GM23248 (cell line): ENCODE results near the gene HP.

Source experiments
- EZH2 ChIP-seq: fragments of 200-600 bp; sonication (generic); IDR thresholded peaks from 2 replicates; pipeline ENCODE4 v1.6.1; 2018; ENCODE audit warnings: antibody characterized with exemption, mild to moderate bottlenecking; ENCODE audit not compliant: insufficient read depth, poor library complexity, severe bottlenecking
- EZH2phosphoT487 ChIP-seq: fragments of 200-600 bp; sonication (generic); IDR thresholded peaks from 2 replicates; pipeline ENCODE4 v1.6.1; 2018; ENCODE audit warnings: antibody characterized with exemption, moderate library complexity, mild to moderate bottlenecking, low read depth; ENCODE audit not compliant: insufficient read depth

DNA sequence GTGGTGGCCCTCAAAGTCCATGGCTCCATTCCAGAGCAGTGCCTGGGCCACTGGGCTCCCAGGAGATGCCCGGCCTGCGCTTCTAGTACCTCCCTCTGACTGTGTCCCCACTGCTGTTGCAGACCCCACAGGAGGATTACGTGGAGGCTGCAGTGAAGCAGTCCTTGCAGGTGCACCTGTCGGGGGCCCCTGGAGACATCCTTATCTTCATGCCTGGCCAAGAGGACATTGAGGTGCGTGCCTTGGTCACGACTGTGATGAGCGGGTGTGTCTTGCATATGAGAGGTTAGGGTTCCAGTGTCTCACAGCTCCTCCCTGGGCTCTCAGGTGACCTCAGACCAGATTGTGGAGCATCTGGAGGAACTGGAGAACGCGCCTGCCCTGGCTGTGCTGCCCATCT lies 50.6 kb downstream of the HP start:
- TF ChIP-seq EZH2: no peak
- TF ChIP-seq EZH2phosphoT487: no peak
